ENCODE results near the gene ZNF445.
"Not testable (repeated sequence)": the region's sequence is repeated elsewhere in the genome, so short reads cannot be mapped to it uniquely, and the experiment has no call there.

The ZNF445 gene

GRCh38 chr3:44476181-44476611, 1.3 kb downstream of the ZNF445 start:
- no peak for DNase-seq (ENCODE audit: low read depth)

GRCh38 chr3:44474886-44475285, 2.6 kb downstream of the ZNF445 start:
- not testable (repeated sequence) for DNase-seq (ENCODE audit: low read depth)

GRCh38 chr3:44470430-44470829, 7.0 kb downstream of the ZNF445 start:
- no peak for DNase-seq (ENCODE audit: low read depth)

GRCh38 chr3:44469914-44470313, 7.6 kb downstream of the ZNF445 start:
- DNase-seq (ENCODE audit: low read depth), result no peak

GRCh38 chr3:44468572-44469520, 8.6 kb downstream of the ZNF445 start:
- no peak for DNase-seq (ENCODE audit: low read depth)

- not testable (repeated sequence) for DNase-seq (ENCODE audit: low read depth)
Measured at GRCh38 chr3:44468099-44468537, 9.4 kb downstream of the ZNF445 start.

GRCh38 chr3:44467241-44467640, 10.2 kb downstream of the ZNF445 start:
- DNase-seq (ENCODE audit: low read depth), result no peak

- not testable (repeated sequence) for DNase-seq (ENCODE audit: low read depth)
Measured at GRCh38 chr3:44464920-44465319, 12.6 kb downstream of the ZNF445 start.

- DNase-seq (ENCODE audit: low read depth), result no peak
Measured at GRCh38 chr3:44464509-44464908, 13.0 kb downstream of the ZNF445 start.

GRCh38 chr3:44460050-44460449, 17.4 kb downstream of the ZNF445 start:
- not testable (repeated sequence) for DNase-seq (ENCODE audit: low read depth)

GRCh38 chr3:44455318-44455717, 22.2 kb downstream of the ZNF445 start:
- no peak for DNase-seq (ENCODE audit: low read depth)

GRCh38 chr3:44454258-44454657, 23.2 kb downstream of the ZNF445 start:
- DNase-seq (ENCODE audit: low read depth), result no peak

- no peak for DNase-seq (ENCODE audit: low read depth)
Measured at GRCh38 chr3:44451441-44451840, 26.0 kb downstream of the ZNF445 start.

- no peak for DNase-seq (ENCODE audit: low read depth)
Measured at GRCh38 chr3:44446929-44447328, 30.5 kb downstream of the ZNF445 start.

- no peak for DNase-seq (ENCODE audit: low read depth)
Measured at GRCh38 chr3:44445786-44446185, 31.7 kb downstream of the ZNF445 start.

GRCh38 chr3:44444896-44445691, 32.4 kb downstream of the ZNF445 start:
- DNase-seq (ENCODE audit: low read depth), result no peak

- DNase-seq (ENCODE audit: low read depth), result no peak
Measured at GRCh38 chr3:44444437-44444836, 33.0 kb downstream of the ZNF445 start.

GRCh38 chr3:44442596-44443309, 34.7 kb downstream of the ZNF445 start:
- DNase-seq (ENCODE audit: low read depth), result no peak

- peak; percentile 58 for DNase-seq (ENCODE audit: low read depth)
Measured at GRCh38 chr3:44439499-44440295, 37.8 kb downstream of the ZNF445 start.

- no peak for DNase-seq (ENCODE audit: low read depth)
Measured at GRCh38 chr3:44437800-44438199, 39.7 kb downstream of the ZNF445 start.

GRCh38 chr3:44436181-44436580, 41.3 kb downstream of the ZNF445 start:
- DNase-seq (ENCODE audit: low read depth), result no peak

All from stimulated activated CD8-positive, alpha-beta memory T cell treated with anti-CD3 and anti-CD28 coated beads, Interleukin-4, amount 100 ng/mL, for 24 hours (primary cell).